Subcutaneous abdominal adipose tissue (tissue), 5 donors: ENCODE results near the gene KCTD11.
"Not testable (repeated sequence)": the region's sequence is repeated elsewhere in the genome, so short reads cannot be mapped to it uniquely, and the experiment has no call there.

Experiments used
- H3K27ac ChIP-seq: one replicate; pipeline ENCODE4 v1.7.0; 2013; ENCODE audit warnings: low read depth, mild to moderate bottlenecking, inconsistent platforms, low read length, moderate library complexity
- H3K27me3 ChIP-seq, 5 donors: one replicate each; pipeline ENCODE4 v1.7.0; 2013; ENCODE audit warnings: low read length in 5 of 5, inconsistent platforms in 1 of 5; ENCODE audit not compliant: control insufficient read depth in 5 of 5, insufficient read depth in 4 of 5
- H3K36me3 ChIP-seq, 5 donors: one replicate each; pipeline ENCODE4 v1.7.0; 2013; ENCODE audit warnings: low read length in 5 of 5; ENCODE audit not compliant: control insufficient read depth in 5 of 5, insufficient read depth in 5 of 5
- H3K4me1 ChIP-seq, 5 donors: one replicate each; pipeline ENCODE4 v1.7.0; 2013; ENCODE audit warnings: low read length in 5 of 5, mild to moderate bottlenecking in 3 of 5, moderate library complexity in 1 of 5; ENCODE audit not compliant: control insufficient read depth in 5 of 5, insufficient read depth in 5 of 5
- H3K4me3 ChIP-seq, 5 donors: one replicate each; pipeline ENCODE4 v1.7.0; 2013; ENCODE audit warnings: low read length in 5 of 5, low read depth in 1 of 5
- H3K9ac ChIP-seq, 5 donors: one replicate each; pipeline ENCODE4 v1.7.0; 2013; ENCODE audit warnings: low read length in 5 of 5, mild to moderate bottlenecking in 4 of 5, moderate library complexity in 3 of 5
- H3K9me3 ChIP-seq, 5 donors: one replicate each; pipeline ENCODE4 v1.7.0; 2013; ENCODE audit warnings: low read length in 5 of 5; ENCODE audit not compliant: control insufficient read depth in 5 of 5
- donor health status: healthy.
- donor health status: healthy.
- donor health status: healthy.
- donor health status: healthy.
- donor health status: healthy.

KCTD11 gene

GRCh38 chr17:7355573-7355972 is 3.6 kb downstream of the KCTD11 start:
- no peak overlapping the region for H3K4me3 ChIP-seq
- peak overlapping the region; percentile 98 for H3K27ac ChIP-seq

GRCh38 chr17:7356072-7356549 is 4.1 kb downstream of the KCTD11 start:
- Histone ChIP-seq H3K9me3 (no peaks in the 10 kb centered on the region), H3K27ac (no peak overlapping the region), H3K9ac (peak overlapping the region in 1 of 5 donors; percentile 29), H3K27me3 (no peaks in the 10 kb centered on the region), H3K4me1 (peaks cover 3 to 39% (median 31%) of the 10 kb centered on the region in 5 donors), H3K4me3 (no peak overlapping the region), H3K36me3 (no peaks in the 10 kb centered on the region)

More at GRCh38 chr17:7355573-7355972, 3.6 kb downstream of the KCTD11 start:
- Histone ChIP-seq H3K9me3 (no peaks in the 10 kb centered on the region), H3K9ac (peak overlapping the region in 1 of 5 donors; percentile 29), H3K36me3 (no peaks in the 10 kb centered on the region), H3K4me1 (peaks cover 3 to 44% (median 36%) of the 10 kb centered on the region in 5 donors), H3K27me3 (no peaks in the 10 kb centered on the region)

- Histone ChIP-seq H3K27ac (no peak overlapping the region), H3K36me3 (no peaks in the 10 kb centered on the region), H3K4me3 (no peak overlapping the region), H3K4me1 (peaks cover 3 to 36% (median 29%) of the 10 kb centered on the region in 5 donors), H3K27me3 (peaks cover 0 to under 1% (median 0%) of the 10 kb centered on the region in 5 donors), H3K9me3 (no peaks in the 10 kb centered on the region), H3K9ac (no peak overlapping the region)
Observed at GRCh38 chr17:7356756-7357155, 4.8 kb downstream of the KCTD11 start.

GRCh38 chr17:7357381-7357780 is 5.4 kb downstream of the KCTD11 start:
- Histone ChIP-seq H3K4me3 (no peak overlapping the region), H3K27me3 (peaks cover 0 to 4% (median 0%) of the 10 kb centered on the region in 5 donors), H3K4me1 (peaks cover 3 to 32% (median 27%) of the 10 kb centered on the region in 5 donors), H3K36me3 (no peaks in the 10 kb centered on the region), H3K9ac (no peak overlapping the region), H3K9me3 (no peaks in the 10 kb centered on the region), H3K27ac (no peak overlapping the region)

DNA sequence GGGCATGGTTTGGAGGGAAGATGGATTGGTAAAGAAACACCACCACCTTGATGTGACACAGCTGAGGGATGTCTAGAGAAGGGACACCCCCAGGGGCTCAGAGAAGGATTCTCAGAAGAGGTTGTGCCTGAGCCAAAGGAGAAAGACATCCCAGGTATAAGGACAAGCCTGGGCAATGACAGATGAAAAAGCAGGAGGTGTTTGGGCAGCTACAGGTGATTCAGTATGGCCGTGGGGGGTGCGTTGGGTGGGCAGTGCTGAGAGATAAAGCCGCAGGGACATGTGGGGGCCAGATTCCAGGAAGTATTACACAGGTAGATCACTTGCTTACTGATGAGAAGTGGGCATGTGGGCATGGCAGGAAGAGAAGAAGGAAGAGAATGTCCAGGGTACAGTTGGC is 9.9 kb downstream of the KCTD11 start:
- no peaks in the 10 kb centered on the region for H3K4me1 ChIP-seq
- H3K9ac ChIP-seq = no peak overlapping the region
- H3K27ac ChIP-seq = no peak overlapping the region
- H3K27me3 ChIP-seq = peaks cover 0 to 4% (median 0%) of the 10 kb centered on the region in 5 donors
- no peak overlapping the region for H3K4me3 ChIP-seq
- no peaks in the 10 kb centered on the region for H3K36me3 ChIP-seq
- H3K9me3 ChIP-seq = no peaks in the 10 kb centered on the region

GRCh38 chr17:7363311-7363710 is 11.3 kb downstream of the KCTD11 start:
- no peak overlapping the region for H3K9ac ChIP-seq

DNA sequence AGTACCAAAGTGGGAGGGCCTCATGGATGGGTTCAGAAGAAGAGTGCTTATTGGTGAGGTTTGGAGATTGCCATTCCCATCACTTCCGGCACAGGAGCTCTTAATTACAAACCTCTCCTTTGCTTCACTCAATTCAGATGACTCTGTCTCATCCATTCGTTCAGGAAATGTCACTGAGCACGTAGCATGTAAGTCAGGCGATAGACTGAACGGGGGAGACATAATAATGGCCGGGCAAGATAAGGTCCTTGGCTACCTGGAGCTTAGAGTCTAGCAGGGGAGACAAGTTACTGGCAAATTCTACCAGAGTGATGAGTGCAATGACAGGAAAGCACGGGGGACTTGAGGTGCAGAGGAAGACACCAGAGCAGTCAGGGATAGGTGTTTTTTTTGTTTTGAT is 14.0 kb downstream of the KCTD11 start:
- H3K27ac ChIP-seq, H3K9me3 ChIP-seq, H3K36me3 ChIP-seq, H3K4me3 ChIP-seq, H3K9ac ChIP-seq, H3K27me3 ChIP-seq, H3K4me1 ChIP-seq: not testable (repeated sequence)

More at GRCh38 chr17:7363311-7363710, 11.3 kb downstream of the KCTD11 start:
- Histone ChIP-seq H3K4me1 (no peaks in the 10 kb centered on the region), H3K9me3 (no peaks in the 10 kb centered on the region), H3K27me3 (peaks cover 0 to 4% (median 0%) of the 10 kb centered on the region in 5 donors), H3K27ac (no peak overlapping the region), H3K36me3 (no peaks in the 10 kb centered on the region), H3K4me3 (no peak overlapping the region)

- Histone ChIP-seq H3K4me3 (no peak overlapping the region), H3K9me3 (no peaks in the 10 kb centered on the region), H3K27ac (no peak overlapping the region), H3K36me3 (no peaks in the 10 kb centered on the region), H3K4me1 (no peaks in the 10 kb centered on the region), H3K27me3 (peaks cover 0 to 3% (median 0%) of the 10 kb centered on the region in 5 donors), H3K9ac (no peak overlapping the region)
Observed at GRCh38 chr17:7367083-7367482, 15.1 kb downstream of the KCTD11 start.

DNA sequence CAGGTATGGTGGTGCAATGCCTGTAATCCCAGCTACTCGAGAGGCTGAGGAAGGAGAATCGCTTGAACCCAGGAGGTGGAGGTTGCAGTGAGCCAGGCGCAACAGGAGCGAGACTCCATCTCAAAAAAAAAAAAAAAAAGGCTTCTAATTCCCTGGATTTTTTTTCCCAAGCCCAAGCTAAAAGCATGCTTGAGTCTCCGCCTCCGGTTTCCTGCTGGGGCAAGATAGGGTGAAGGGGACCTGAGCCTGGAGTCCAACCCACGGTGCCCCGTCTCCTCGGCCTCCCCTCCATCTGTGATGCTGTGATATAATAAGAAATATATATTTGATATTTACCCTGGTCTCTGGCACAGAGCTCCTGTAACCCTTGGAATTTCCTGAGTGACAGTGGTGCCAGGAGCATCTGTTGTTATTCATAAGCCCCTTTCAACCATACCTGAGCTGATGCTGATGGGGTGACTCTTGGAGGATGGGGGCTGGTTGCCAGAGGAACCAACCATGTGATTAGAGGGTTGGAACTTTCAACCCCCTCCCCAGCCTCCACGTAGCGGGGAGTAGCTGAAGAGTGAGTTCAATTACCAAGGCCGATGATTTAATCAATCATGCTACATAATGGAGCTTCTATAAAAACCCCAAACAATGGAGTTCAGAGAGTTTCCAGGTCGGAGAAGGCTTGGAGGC is 16.1 kb downstream of the KCTD11 start:
- H3K9me3 ChIP-seq = no peaks in the 10 kb centered on the region
- H3K27ac ChIP-seq = no peak overlapping the region
- no peaks in the 10 kb centered on the region for H3K36me3 ChIP-seq
- H3K9ac ChIP-seq = no peak overlapping the region
- no peak overlapping the region for H3K4me3 ChIP-seq
- H3K27me3 ChIP-seq = peaks cover 0 to 3% (median 0%) of the 10 kb centered on the region in 5 donors
- no peaks in the 10 kb centered on the region for H3K4me1 ChIP-seq

GRCh38 chr17:7368599-7368994 is 16.6 kb downstream of the KCTD11 start:
- H3K36me3 ChIP-seq, H3K4me3 ChIP-seq, H3K4me1 ChIP-seq, H3K9me3 ChIP-seq, H3K27me3 ChIP-seq, H3K27ac ChIP-seq, H3K9ac ChIP-seq: not testable (repeated sequence)
